Measurements from ENCODE around the gene AHCY.

DNA sequence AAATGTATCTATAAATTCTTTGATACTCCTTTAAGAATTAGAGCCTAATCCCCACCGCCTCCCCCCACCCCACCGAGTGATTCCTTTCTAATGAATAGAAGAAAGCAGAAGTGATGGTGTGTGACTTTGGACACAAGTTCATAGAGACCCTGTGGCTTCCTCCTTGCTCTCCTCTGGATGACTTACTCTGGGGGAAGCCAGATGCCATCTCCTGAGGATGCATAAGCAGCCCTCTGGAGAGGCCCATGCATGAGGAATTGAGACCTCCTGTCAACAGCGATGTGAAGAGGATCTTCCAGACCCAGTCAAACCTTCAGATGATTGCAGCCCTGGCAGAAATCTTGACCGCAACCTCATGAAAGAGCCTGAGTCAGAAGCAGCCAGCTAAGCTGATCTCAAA lies 21.1 kb downstream of the AHCY start:
- TF ChIP-seq, protein P1, sequence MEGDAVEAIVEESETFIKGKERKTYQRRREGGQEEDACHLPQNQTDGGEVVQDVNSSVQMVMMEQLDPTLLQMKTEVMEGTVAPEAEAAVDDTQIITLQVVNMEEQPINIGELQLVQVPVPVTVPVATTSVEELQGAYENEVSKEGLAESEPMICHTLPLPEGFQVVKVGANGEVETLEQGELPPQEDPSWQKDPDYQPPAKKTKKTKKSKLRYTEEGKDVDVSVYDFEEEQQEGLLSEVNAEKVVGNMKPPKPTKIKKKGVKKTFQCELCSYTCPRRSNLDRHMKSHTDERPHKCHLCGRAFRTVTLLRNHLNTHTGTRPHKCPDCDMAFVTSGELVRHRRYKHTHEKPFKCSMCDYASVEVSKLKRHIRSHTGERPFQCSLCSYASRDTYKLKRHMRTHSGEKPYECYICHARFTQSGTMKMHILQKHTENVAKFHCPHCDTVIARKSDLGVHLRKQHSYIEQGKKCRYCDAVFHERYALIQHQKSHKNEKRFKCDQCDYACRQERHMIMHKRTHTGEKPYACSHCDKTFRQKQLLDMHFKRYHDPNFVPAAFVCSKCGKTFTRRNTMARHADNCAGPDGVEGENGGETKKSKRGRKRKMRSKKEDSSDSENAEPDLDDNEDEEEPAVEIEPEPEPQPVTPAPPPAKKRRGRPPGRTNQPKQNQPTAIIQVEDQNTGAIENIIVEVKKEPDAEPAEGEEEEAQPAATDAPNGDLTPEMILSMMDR (conservative IDR thresholded peaks at IDR 0.05; ENCODE audit: low read depth, low read length) = no peak
- TF ChIP-seq EZH2phosphoT487 (IDR thresholded peaks at IDR 0.05; ENCODE audit: borderline replicate concordance, low read length) = no peak
- TF ChIP-seq EZH2 (IDR thresholded peaks at IDR 0.05; ENCODE audit: low read length, unreplicated experiment) = no peak

Data from PC-3 (cell line).